ENCODE results near the gene FDPS.

Gene FDPS

DNA sequence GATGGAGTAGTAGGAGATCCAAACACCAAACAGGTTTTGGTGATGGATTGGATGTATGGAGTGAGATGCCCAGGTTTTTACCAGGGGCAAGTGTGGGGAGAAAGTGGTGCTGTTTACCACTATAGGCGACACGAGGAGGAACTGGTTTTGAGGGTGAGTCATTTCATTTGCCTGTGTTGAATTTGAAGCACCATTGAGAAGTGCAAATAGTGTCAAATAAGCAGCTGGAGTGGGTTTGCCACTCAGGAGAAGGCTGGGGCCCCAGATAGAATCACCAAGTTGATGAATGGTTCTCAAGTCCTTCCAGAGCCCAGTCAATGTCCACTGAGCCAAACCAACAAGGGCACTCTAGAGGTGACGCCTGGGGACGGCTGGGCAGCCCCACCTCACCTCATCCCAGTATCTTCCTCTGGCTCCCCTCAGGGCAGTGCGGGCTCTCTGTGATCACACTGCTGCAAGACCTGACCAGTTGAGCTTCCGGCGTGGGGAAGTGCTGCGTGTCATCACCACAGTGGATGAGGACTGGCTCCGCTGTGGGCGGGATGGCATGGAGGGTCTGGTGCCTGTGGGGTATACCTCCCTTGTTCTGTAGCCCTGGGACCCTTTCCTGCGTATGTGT, 21.4 kb downstream of the FDPS start:
- Histone ChIP-seq H3K36me3 (peaks cover 35% of the 10 kb centered on the region), H3K9me3 (no peaks in the 10 kb centered on the region), H3K4me3 (ENCODE audit: low read depth in 1 of 2, low read length in 1 of 2) (no peak overlapping the region), H3K27ac (no peak overlapping the region), H3K4me1 (ENCODE audit: control insufficient read depth in 1 of 2, insufficient read depth in 1 of 2, low read depth in 1 of 2, low read length in 1 of 2) (peaks cover 0 to 3% of the 10 kb centered on the region in 2 experiments), H3K27me3 (no peaks in the 10 kb centered on the region)
- TF ChIP-seq, protein P1, sequence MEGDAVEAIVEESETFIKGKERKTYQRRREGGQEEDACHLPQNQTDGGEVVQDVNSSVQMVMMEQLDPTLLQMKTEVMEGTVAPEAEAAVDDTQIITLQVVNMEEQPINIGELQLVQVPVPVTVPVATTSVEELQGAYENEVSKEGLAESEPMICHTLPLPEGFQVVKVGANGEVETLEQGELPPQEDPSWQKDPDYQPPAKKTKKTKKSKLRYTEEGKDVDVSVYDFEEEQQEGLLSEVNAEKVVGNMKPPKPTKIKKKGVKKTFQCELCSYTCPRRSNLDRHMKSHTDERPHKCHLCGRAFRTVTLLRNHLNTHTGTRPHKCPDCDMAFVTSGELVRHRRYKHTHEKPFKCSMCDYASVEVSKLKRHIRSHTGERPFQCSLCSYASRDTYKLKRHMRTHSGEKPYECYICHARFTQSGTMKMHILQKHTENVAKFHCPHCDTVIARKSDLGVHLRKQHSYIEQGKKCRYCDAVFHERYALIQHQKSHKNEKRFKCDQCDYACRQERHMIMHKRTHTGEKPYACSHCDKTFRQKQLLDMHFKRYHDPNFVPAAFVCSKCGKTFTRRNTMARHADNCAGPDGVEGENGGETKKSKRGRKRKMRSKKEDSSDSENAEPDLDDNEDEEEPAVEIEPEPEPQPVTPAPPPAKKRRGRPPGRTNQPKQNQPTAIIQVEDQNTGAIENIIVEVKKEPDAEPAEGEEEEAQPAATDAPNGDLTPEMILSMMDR (IDR thresholded peaks at IDR 0.05) = no peak

DNA sequence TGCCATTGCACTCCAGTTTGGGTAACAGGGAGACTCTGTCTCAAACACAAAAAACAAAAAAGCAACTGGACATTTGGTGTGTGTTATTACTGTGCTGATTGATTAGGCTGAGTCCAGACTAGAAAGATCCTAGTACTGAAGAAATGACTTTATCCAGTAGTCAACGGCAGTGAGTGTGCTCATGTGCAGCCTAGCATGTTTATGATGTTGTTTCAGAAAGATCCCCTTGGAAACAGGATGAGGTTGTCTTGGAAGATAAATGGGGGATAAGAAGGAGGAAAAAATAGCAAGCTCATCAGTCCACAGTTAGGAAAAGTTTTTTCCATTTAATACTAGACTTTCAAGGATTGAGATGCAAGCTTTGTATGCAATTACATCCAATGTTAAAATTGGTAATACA, 26.3 kb downstream of the FDPS start:
- TF ChIP-seq, protein P1 (IDR thresholded peaks at IDR 0.05) = no peak
- H3K27me3 ChIP-seq = no peaks in the 10 kb centered on the region
- H3K4me3 ChIP-seq (ENCODE audit: low read depth in 1 of 2, low read length in 1 of 2) = no peak overlapping the region
- H3K36me3 ChIP-seq = peaks cover 78% of the 10 kb centered on the region
- H3K9me3 ChIP-seq = no peaks in the 10 kb centered on the region
- H3K4me1 ChIP-seq (ENCODE audit: control insufficient read depth in 1 of 2, insufficient read depth in 1 of 2, low read depth in 1 of 2, low read length in 1 of 2) = peaks cover 0 to 3% of the 10 kb centered on the region in 2 experiments
- no peak overlapping the region for H3K27ac ChIP-seq

DNA sequence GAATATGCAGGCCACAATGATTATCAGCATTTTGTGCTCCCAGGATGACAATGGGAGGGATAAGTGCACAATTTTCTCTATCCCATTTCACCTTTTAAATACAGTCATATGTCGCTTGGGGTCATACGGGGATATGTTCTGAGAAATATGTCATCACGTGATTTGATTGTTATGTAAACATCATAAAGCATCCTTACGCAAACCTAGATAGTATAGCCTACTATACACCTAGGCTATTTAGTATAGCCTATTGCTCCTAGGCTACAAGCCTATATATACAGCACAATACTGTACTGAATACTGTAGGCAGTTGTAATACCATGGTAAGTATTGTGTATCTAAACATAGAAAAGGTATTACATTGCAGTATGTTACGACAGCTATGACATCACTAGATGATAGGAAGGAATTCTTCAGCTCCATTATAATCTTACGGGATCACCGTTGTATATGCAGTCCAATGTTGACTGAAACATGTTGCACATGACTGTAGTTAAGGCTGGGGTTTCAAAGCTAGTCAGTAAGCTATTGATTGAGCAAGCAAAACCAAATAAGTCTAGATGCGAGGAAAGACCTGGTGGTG, 30.9 kb downstream of the FDPS start:
- TF ChIP-seq, protein P1 (IDR thresholded peaks at IDR 0.05) = no peak
- Histone ChIP-seq H3K36me3 (peaks cover 99% of the 10 kb centered on the region), H3K27me3 (no peaks in the 10 kb centered on the region)

DNA sequence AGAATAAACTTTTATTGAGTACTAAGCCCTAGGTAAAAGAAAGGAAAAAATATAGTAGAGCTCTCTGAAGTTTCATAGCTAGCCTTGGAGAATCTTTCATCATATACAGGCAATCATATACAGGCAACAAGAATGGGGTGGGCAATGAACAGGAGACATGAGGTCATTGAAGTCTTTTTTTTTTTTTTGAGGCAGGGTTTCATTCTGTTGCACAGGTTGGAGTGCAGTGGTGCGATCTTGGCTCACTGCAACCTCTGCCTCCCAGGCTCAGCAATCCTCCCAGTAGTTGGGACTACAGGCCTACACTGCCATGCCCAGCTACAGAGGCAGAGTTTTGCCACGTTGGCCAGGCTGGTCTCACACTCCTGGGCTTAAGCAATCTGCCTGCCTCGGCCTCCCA, 34.2 kb downstream of the FDPS start:
- no peaks in the 10 kb centered on the region for H3K9me3 ChIP-seq
- TF ChIP-seq, protein P1 (IDR thresholded peaks at IDR 0.05) = no peak
- H3K27me3 ChIP-seq = no peaks in the 10 kb centered on the region
- no peaks in the 10 kb centered on the region for H3K4me1 ChIP-seq (ENCODE audit: control insufficient read depth in 1 of 2, insufficient read depth in 1 of 2, low read depth in 1 of 2, low read length in 1 of 2)
- no peak overlapping the region for H3K27ac ChIP-seq
- H3K4me3 ChIP-seq (ENCODE audit: low read depth in 1 of 2, low read length in 1 of 2) = no peak overlapping the region
- H3K36me3 ChIP-seq = peaks cover 100% of the 10 kb centered on the region

More for the DNA sequence above, 30.9 kb downstream of the FDPS start:
- Histone ChIP-seq H3K27ac (no peak overlapping the region), H3K9me3 (no peaks in the 10 kb centered on the region), H3K4me1 (ENCODE audit: control insufficient read depth in 1 of 2, insufficient read depth in 1 of 2, low read depth in 1 of 2, low read length in 1 of 2) (no peaks in the 10 kb centered on the region), H3K4me3 (ENCODE audit: low read depth in 1 of 2, low read length in 1 of 2) (no peak overlapping the region)

DNA sequence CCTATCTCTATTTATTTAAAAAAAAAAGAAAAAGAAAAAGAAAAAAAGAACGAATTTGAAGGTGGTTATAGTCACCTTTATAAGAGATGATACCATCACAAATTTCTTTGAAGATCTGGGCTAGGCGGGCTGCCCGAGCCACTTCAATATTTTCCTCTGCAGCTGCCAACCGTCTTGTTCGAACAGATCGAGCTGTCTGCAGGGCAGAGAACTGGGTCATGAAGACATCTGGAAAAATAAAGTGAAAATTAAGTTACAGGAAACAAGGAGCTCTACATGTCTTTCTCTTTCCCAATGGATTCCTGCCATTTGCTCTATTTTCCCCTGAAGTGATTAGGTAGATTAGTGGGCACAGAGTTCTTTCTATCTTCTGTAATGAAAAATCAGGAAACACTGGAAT, 44.0 kb downstream of the FDPS start:
- Histone ChIP-seq H3K9me3 (no peaks in the 10 kb centered on the region), H3K27me3 (no peaks in the 10 kb centered on the region), H3K36me3 (peaks cover 94% of the 10 kb centered on the region), H3K4me3 (ENCODE audit: low read depth in 1 of 2, low read length in 1 of 2) (no peak overlapping the region), H3K4me1 (ENCODE audit: control insufficient read depth in 1 of 2, insufficient read depth in 1 of 2, low read depth in 1 of 2, low read length in 1 of 2) (no peaks in the 10 kb centered on the region), H3K27ac (no peak overlapping the region)
- TF ChIP-seq, protein P1 (IDR thresholded peaks at IDR 0.05) = no peak

All from neutrophil (primary cell).